ENCODE results near the gene IER3IP1. TPM values are rescaled to one million over a fixed set of nuclear protein-coding genes. Genes with fewer than 3 reads are reported as not detected.

Gene IER3IP1
- total RNA-seq, 3 donors from 2014 or later = 14.4 to 17.4 (median 15.6) TPM

Other genes with a start within 250 kb of the IER3IP1 start
- not detected for gene ELOA2, start 140.7 kb downstream of the IER3IP1 start, total RNA-seq
- gene HDHD2, start 25.9 kb downstream of the IER3IP1 start, total RNA-seq = 10 to 100 TPM; 14.8 to 28.8 (median 20.8) TPM
- not detected for gene SKOR2, start 75.3 kb upstream of the IER3IP1 start, total RNA-seq